HG03064 (cell line): ENCODE measurements around the gene CD93.

Experiments
- ATAC-seq: cut with Tn5 transposase; IDR thresholded peaks from one replicate; pipeline ENCODE4 v1.9.1; 2021; ENCODE audit warnings: low read depth; ENCODE audit not compliant: unreplicated experiment

Gene CD93

GRCh38 chr20:23084282-23084844 is 1.8 kb downstream of the CD93 start:
- no peak for ATAC-seq

GRCh38 chr20:23083553-23084220 is 2.4 kb downstream of the CD93 start:
- ATAC-seq, result no peak

GRCh38 chr20:23082846-23083552 is 3.1 kb downstream of the CD93 start:
- ATAC-seq, result no peak

GRCh38 chr20:23081263-23081819 is 4.8 kb downstream of the CD93 start:
- no peak for ATAC-seq

GRCh38 chr20:23080521-23080920 is 5.6 kb downstream of the CD93 start:
- ATAC-seq, result no peak

- no peak for ATAC-seq
Observed at GRCh38 chr20:23079926-23080325, 6.2 kb downstream of the CD93 start.

GRCh38 chr20:23079016-23079351 is 7.1 kb downstream of the CD93 start:
- no peak for ATAC-seq

GRCh38 chr20:23078351-23079015 is 7.6 kb downstream of the CD93 start:
- ATAC-seq, result no peak

GRCh38 chr20:23077277-23077676 is 8.8 kb downstream of the CD93 start:
- no peak for ATAC-seq

GRCh38 chr20:23074052-23074451 is 12.1 kb downstream of the CD93 start:
- ATAC-seq, result no peak

- no peak for ATAC-seq
Observed at GRCh38 chr20:23072892-23073586, 13.1 kb downstream of the CD93 start.

GRCh38 chr20:23071996-23072395 is 14.1 kb downstream of the CD93 start:
- ATAC-seq, result no peak

- no peak for ATAC-seq
Observed at GRCh38 chr20:23071398-23071797, 14.7 kb downstream of the CD93 start.

GRCh38 chr20:23069108-23069507 is 17.0 kb downstream of the CD93 start:
- no peak for ATAC-seq

- no peak for ATAC-seq
Observed at GRCh38 chr20:23068283-23068682, 17.8 kb downstream of the CD93 start.

GRCh38 chr20:23066772-23067171 is 19.4 kb downstream of the CD93 start:
- no peak for ATAC-seq

- ATAC-seq, result no peak
Observed at GRCh38 chr20:23065266-23066201, 20.6 kb downstream of the CD93 start.

- no peak for ATAC-seq
Observed at GRCh38 chr20:23063581-23063980, 22.5 kb downstream of the CD93 start.

- no peak for ATAC-seq
Observed at GRCh38 chr20:23063168-23063567, 23.0 kb downstream of the CD93 start.

- ATAC-seq, result no peak
Observed at GRCh38 chr20:23062632-23063031, 23.5 kb downstream of the CD93 start.
